Keratinocyte (primary cell): ENCODE measurements around the gene CIART. TPM values are rescaled to one million over a fixed set of nuclear protein-coding genes. Genes with fewer than 3 reads are reported as not detected.

Experiments
- DNase-seq: peaks from one replicate; pipeline ENCODE4 v3.0.0-alpha.2; 2011; ENCODE audit warnings: low read depth, missing footprints, low spot score
- FAIRE-seq: peaks from 2 replicates; lab custom pipeline; 2011; peaks lifted over from hg19 to GRCh38; lab: Jason Lieb, UNC
- H2AFZ ChIP-seq: 2 replicates; pipeline ENCODE4 v1.6.0; 2012; ENCODE audit warnings: low read length, control low read depth, inconsistent platforms; ENCODE audit not compliant: control insufficient read depth
- H3K27ac ChIP-seq: 2 replicates; pipeline ENCODE4 v1.5.1; 2011; ENCODE audit warnings: low read length; ENCODE audit not compliant: control insufficient read depth, insufficient read depth
- H3K27me3 ChIP-seq: 3 replicates; pipeline ENCODE4 v1.6.0; 2011; ENCODE audit warnings: low read length; ENCODE audit not compliant: control insufficient read depth, insufficient read depth; ENCODE audit errors: extremely low read depth
- H3K36me3 ChIP-seq, 2 experiments: 2 replicates in 1 of 2; 3 replicates in 1 of 2; pipeline ENCODE4 v1.5.1; 2011; ENCODE audit warnings: low read length in 2 of 2, mild to moderate bottlenecking in 1 of 2; ENCODE audit not compliant: control insufficient read depth in 2 of 2, insufficient read depth in 2 of 2; ENCODE audit errors: extremely low read depth in 1 of 2
- H3K4me1 ChIP-seq: 3 replicates; pipeline ENCODE4 v1.5.1; 2011; ENCODE audit warnings: low read length; ENCODE audit not compliant: control insufficient read depth, insufficient read depth; ENCODE audit errors: extremely low read depth
- H3K4me2 ChIP-seq: 3 replicates; pipeline ENCODE4 v1.6.0; 2011; ENCODE audit warnings: low read depth, low read length; ENCODE audit not compliant: control insufficient read depth, insufficient read depth; ENCODE audit errors: extremely low read depth
- H3K4me3 ChIP-seq, 3 experiments: fragments of 200-600 bp in 1 of 3; sonication (generic) in 1 of 3; 2 replicates in 2 of 3; 3 replicates in 1 of 3; pipeline ENCODE4 v1.5.1; 2011 to 2016; ENCODE audit warnings: low read length in 3 of 3, mild to moderate bottlenecking in 3 of 3, control low read depth in 2 of 3, inconsistent platforms in 1 of 3, low read depth in 1 of 3, mixed read lengths in 1 of 3, mixed run types in 1 of 3, moderate library complexity in 1 of 3; ENCODE audit not compliant: control insufficient read depth in 2 of 3, insufficient read depth in 2 of 3; ENCODE audit errors: extremely low read depth in 1 of 3
- H3K79me2 ChIP-seq: 2 replicates; pipeline ENCODE4 v1.6.0; 2012; ENCODE audit warnings: low read length; ENCODE audit not compliant: control insufficient read depth, insufficient read depth
- H3K9ac ChIP-seq: 3 replicates; pipeline ENCODE4 v1.6.0; 2011; ENCODE audit warnings: low read length; ENCODE audit not compliant: control insufficient read depth, insufficient read depth; ENCODE audit errors: extremely low read depth
- H3K9me1 ChIP-seq: 3 replicates; pipeline ENCODE4 v1.6.0; 2011; ENCODE audit warnings: low read length; ENCODE audit not compliant: control insufficient read depth, insufficient read depth; ENCODE audit errors: extremely low read depth
- H3K9me3 ChIP-seq: 2 replicates; pipeline ENCODE4 v1.5.1; 2012; ENCODE audit warnings: low read depth, low read length; ENCODE audit not compliant: control insufficient read depth
- H4K20me1 ChIP-seq: 3 replicates; pipeline ENCODE4 v1.6.0; 2011; ENCODE audit warnings: low read length; ENCODE audit not compliant: control insufficient read depth, insufficient read depth; ENCODE audit errors: extremely low read depth
- CTCF ChIP-seq, 3 experiments: IDR thresholded peaks in 1 of 3; conservative IDR thresholded peaks in 1 of 3; optimal IDR thresholded peaks in 1 of 3; 2 replicates in 2 of 3; 3 replicates in 1 of 3; pipeline versions ENCODE3 to v1.5.1; 2011; ENCODE audit warnings: low read length in 3 of 3, mild to moderate bottlenecking in 3 of 3, moderate library complexity in 2 of 3, control low read depth in 1 of 3, inconsistent platforms in 1 of 3; ENCODE audit not compliant: insufficient read depth in 2 of 3; ENCODE audit errors: extremely low read depth in 1 of 3
- EZH2 ChIP-seq: IDR thresholded peaks from one replicate; pipeline ENCODE4 v1.6.1; 2012; ENCODE audit warnings: inconsistent platforms, mild to moderate bottlenecking, low read length, moderate library complexity
- dilution Hi-C: fragments of 300-500 bp; cut with MboI; formaldehyde crosslinking; loops from one replicate; pipeline ENCODE4 v1.7.0; 2020; ENCODE audit warnings: low sequenced_read_pairs; ENCODE audit not compliant: extremely low pct_ligation_motif_present
- polyA plus RNA-seq, 5 experiments: library from polyadenylated mRNA; depleted of rRNA in 3 of 5; stranded (reverse) in 3 of 5; stranded (forward) in 1 of 5; unstranded in 1 of 5; fragments of >200 nt; gene quantifications; 1 replicate in 1 of 5; 2 replicates in 3 of 5; 3 replicates in 1 of 5; pipeline versions ENCODE4 v1.2.1 to v1.2.3, GENCODE V29; 2011 to 2012; ENCODE audit warnings: missing spikeins in 2 of 5, low read depth in 1 of 5, low replicate concordance in 1 of 5

Gene CIART
- polyA plus RNA-seq, 1 donor (not counting 4 experiments of a cell fraction or from before 2014, with no cell fraction given), result 15.0 TPM

DNA sequence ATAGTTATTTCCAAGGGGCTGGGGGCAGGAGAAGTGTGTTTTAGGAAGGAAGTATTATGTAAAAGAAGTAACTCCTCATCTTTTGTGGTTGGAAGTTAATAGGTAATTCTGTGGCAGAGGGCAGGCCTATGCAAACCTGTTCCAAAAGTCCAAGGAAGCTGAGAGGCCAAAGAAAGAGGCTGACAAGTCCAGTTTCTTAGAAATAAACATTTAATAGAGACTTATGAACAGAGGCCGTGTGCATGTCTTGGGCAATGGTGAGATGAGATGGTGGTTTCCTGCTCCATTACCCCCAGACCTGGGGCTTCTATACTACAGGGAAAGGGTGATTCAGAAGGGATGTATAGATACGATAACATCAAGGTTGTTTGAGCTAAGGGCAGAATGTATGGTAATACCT, 32.4 kb upstream of the CIART start:
- Histone ChIP-seq H3K4me3 (no peak overlapping the region), H4K20me1 (no peaks in the 10 kb centered on the region), H3K4me1 (no peaks in the 10 kb centered on the region), H3K36me3 (no peaks in the 10 kb centered on the region), H3K79me2 (no peaks in the 10 kb centered on the region), H3K9me3 (no peaks in the 10 kb centered on the region), H3K9me1 (no peaks in the 10 kb centered on the region), H2AFZ (no peak overlapping the region), H3K9ac (no peak overlapping the region), H3K4me2 (no peak overlapping the region), H3K27ac (no peak overlapping the region), H3K27me3 (no peaks in the 10 kb centered on the region)
- TF ChIP-seq EZH2, result no peak
- no peak for TF ChIP-seq CTCF (optimal IDR thresholded peaks at IDR 0.05 in 1 of 3, IDR thresholded peaks at IDR 0.05 in 1 of 3, conservative IDR thresholded peaks at IDR 0.05 in 1 of 3; ENCODE audit: extremely low read depth in 1 of 3, insufficient read depth in 2 of 3, low read length in 3 of 3)
- no peak for FAIRE-seq
- no peak for DNase-seq
- dilution Hi-C loops, result no loop called here

GRCh38 chr1:150256198-150256553, 26.2 kb upstream of the CIART start:
- Histone ChIP-seq H3K36me3 (no peaks in the 10 kb centered on the region), H3K9ac (no peak overlapping the region), H3K9me3 (no peaks in the 10 kb centered on the region), H3K4me3 (no peak overlapping the region), H3K79me2 (no peaks in the 10 kb centered on the region), H3K27me3 (no peaks in the 10 kb centered on the region), H4K20me1 (no peaks in the 10 kb centered on the region), H3K4me2 (peak overlapping the region; percentile 98), H3K4me1 (peaks cover 29% of the 10 kb centered on the region), H3K27ac (no peak overlapping the region), H2AFZ (peak overlapping the region; percentile 72), H3K9me1 (peaks cover 2% of the 10 kb centered on the region)
- dilution Hi-C loops, result no loop called here
- FAIRE-seq, result no peak
- DNase-seq, result no peak
- TF ChIP-seq EZH2 (no peak), CTCF (optimal IDR thresholded peaks at IDR 0.05 in 1 of 3, IDR thresholded peaks at IDR 0.05 in 1 of 3, conservative IDR thresholded peaks at IDR 0.05 in 1 of 3; ENCODE audit: extremely low read depth in 1 of 3, insufficient read depth in 2 of 3, low read length in 3 of 3) (no peak)
